Activated gamma-delta T cell treated with Interleukin-2 at 50 U/mL for 16 hours (primary cell): ENCODE results near the gene TMEM69.
"Not testable (repeated sequence)": the region's sequence is repeated elsewhere in the genome, so short reads cannot be mapped to it uniquely, and the experiment has no call there.

Experiments
- DNase-seq: peaks from one replicate; pipeline ENCODE4 v3.0.0-alpha.2; 2020

Gene TMEM69, protein sequence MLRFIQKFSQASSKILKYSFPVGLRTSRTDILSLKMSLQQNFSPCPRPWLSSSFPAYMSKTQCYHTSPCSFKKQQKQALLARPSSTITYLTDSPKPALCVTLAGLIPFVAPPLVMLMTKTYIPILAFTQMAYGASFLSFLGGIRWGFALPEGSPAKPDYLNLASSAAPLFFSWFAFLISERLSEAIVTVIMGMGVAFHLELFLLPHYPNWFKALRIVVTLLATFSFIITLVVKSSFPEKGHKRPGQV

DNA sequence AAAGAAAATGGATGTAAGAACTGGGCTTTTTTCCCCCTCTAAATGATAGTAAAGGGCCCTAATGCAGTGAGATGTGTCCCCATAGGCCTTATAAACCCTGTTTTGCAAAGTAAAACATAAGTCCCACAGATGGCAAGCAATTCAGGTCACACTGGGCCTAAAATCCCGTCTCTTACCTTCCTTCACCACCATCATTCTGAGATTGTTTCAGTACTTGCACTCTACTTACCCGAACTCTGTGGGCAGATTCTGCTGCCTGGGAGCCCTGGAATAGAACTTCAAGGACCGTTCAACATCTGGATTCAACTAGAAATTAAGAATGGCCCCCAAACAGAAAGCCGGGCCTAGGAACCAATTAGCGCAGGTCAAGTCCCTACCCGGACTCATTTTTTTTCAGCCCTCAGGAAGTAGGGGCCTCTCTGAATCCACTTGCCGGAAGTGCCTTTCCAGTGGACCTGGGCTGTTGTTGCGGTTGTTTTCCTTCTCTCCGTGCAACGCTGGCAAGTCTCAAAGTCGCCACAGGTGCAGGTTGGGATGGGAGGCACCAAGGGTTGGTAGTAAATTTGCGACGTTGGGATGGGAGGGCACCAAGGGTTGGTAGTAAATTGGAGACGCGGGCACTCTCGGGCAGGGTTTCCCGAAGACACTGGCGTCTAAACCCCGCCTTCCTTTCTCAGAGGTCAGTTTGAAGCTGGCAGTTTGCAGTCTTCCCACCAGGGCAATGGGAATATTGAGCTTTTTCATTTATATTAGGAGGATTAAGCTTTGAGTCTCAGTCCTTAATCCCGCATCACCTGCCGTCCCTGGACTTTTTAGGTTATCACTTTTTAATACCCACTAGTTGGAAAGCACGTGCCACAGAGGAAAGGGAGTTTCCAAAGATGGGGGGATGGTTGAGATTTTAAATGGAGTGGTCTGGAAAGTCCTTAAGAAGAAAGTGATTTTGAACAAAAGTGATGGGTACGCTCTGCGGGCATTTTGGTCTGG, at the start of gene TMEM69:
TMEM69 (plus strand) TSS at position 428 of the 987 bp plus-strand sequence. CDS start 2,888 bp downstream, outside the sequence.
- DNase-seq = peak; percentile 72

DNA sequence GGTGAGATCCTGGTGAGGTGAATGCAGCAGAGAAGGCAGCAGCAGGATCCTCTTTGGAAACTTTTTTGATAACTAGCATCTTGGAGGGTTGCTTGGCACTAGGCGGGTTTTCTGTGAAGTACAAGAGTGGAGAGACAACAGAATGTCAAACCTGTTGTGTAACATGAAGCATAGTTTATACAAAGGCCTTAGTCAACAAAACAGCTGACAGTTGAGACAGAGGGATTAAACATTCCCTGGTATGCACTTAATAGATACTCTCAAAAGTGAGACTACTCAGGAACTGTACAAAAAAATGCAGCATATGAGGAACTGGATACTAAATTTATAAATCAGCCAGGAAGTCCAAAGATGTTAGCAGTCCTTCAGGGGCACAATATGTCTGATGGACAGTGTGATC, 47.7 kb upstream of the TMEM69 start:
- DNase-seq = no peak

GRCh38 chr1:45643321-45643720, 44.7 kb upstream of the TMEM69 start:
- DNase-seq = no peak

DNA sequence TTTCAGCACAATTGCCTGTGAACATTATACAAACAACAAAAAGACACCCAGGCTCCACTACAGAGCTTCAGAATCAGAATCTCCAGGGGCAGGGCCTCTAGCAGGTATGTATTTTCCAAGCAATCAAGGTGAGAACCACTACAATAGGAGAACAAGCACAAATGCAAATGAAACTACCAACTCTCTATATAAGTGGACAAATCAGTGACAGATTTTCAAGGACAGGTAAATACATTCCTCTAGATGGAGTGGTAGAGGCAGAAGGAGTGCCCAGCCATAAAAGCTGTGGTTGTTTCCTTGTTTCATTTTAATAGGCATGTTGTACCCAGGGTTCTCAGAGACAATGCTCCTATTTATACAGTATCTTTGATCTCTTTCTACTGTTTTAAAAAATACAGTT, 44.0 kb upstream of the TMEM69 start:
- no peak for DNase-seq

- no peak for DNase-seq
Observed at GRCh38 chr1:45644661-45645060, 43.3 kb upstream of the TMEM69 start.

GRCh38 chr1:45647248-45648021, 40.5 kb upstream of the TMEM69 start:
- DNase-seq = no peak

- DNase-seq = no peak
Observed at GRCh38 chr1:45654540-45655280, 33.3 kb upstream of the TMEM69 start.

GRCh38 chr1:45656573-45657226, 31.3 kb upstream of the TMEM69 start:
- DNase-seq = no peak

DNA sequence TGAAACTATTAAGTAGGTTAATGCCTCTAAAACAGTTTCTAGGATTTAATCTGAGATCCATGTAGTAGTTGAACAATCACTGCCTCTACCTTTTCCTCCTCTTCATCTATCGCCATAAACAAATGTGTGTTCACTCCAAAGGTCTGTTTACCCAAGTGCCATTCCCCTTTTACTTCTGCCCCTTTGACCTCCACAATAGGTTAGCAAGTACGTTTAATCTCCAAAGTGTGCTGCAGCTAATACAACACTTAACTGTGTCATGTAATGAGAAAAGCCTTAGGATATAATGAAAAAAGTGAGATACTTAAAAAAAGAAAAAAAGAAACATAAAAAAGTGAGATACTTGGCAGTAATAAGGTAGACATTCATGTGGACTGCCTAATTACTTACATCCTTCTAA, 29.8 kb upstream of the TMEM69 start:
- DNase-seq = no peak

- no peak for DNase-seq
Observed at GRCh38 chr1:45659222-45659621, 28.8 kb upstream of the TMEM69 start.

DNA sequence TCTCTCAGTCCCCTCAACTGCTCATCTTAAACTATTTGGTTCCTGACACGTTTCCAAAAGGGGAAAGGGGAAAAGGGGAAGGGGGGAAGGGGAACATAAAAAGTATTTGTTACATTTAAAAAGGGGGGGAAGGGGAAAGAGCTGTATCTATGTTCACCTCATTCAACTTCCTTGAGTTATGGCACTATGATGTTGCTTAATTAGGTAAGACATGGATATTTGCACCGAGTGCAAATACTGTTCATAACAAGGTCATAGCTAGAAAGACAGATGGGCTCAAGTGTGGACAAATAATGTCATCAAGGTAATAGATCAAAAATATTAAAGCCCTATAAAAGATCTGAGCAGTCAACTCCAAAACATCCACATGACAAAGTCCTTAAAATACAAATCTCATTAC, 27.6 kb upstream of the TMEM69 start:
- no peak for DNase-seq

GRCh38 chr1:45666836-45667235, 21.1 kb upstream of the TMEM69 start:
- no peak for DNase-seq

GRCh38 chr1:45667321-45668111, 20.5 kb upstream of the TMEM69 start:
- DNase-seq = no peak

- DNase-seq = no peak
Observed at GRCh38 chr1:45668526-45668925, 19.5 kb upstream of the TMEM69 start.

- no peak for DNase-seq
Observed at GRCh38 chr1:45669379-45669778, 18.6 kb upstream of the TMEM69 start.

DNA sequence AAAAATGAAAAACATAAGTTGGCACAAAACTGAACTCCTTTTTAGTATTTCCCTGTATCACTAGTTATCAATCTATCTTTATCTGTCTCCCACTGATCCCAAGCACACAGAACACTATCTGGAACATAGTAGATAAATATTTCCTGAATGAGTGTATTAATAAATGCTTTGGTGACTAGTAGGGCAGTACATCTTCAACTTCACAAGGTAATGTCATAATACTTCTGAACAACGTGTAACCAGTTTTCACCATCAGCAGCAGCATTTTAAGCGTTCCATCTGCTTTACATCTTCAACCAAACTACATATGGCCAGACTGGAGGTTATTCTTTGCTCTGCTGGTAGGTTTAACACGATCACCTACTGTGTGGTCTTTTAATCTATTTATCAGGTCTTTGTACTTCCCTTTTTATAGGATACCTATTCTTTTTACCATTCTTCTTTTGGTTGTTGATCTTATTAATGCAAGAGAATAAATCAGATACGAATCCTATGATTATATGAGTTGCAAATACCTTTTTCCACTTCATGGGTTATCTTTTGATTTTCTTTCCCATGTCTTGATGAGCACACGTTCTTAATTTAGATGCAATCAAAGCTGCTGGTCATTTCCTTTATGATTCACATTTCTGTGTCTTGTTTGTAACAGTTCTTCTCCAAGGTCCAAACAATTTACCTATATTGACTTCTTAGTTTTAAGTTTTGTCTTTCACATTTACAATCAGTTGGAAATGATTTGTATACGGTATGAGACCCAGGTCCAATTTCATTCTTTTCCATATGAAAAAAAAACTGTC, 17.9 kb upstream of the TMEM69 start:
- DNase-seq = no peak

DNA sequence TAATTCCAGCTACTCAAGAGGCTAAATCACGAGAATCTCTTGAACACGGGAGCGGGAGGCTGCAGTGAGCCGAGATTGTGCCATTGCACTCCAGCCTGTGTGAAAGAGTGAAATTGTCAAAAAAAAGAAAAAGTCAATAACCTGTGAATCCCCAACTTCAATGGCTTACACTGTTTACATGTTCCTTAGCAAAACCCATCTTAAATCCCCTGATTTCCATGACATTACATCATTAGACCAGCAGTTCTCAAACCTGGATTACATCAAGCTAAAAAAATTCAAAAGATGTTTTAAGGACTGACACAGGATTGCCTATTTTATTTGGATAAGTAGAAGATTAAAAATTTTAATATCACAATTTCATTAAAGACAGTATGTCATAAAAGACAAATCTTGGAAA, 14.0 kb upstream of the TMEM69 start:
- DNase-seq = no peak

GRCh38 chr1:45674478-45674877, 13.5 kb upstream of the TMEM69 start:
- no peak for DNase-seq

DNA sequence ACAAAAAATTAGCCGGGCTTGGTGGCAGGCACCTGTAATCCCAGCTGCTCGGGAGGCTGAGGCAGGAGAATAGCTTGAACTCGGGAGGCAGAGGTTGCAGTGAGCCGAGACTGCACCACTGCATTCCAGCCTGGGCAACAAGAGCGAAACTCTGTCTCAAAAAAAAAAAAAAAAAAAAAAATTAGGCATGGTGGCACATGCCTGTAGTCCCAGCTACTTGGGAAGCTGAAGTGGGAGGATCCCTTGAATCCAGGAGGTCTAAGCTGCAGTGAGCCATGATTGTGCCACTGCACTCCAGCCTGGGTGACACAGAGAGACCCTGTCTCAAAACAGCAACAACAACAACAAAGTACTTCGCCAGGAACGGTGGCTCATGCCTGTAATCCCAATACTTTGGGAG, 11.4 kb upstream of the TMEM69 start:
- DNase-seq = not testable (repeated sequence)

DNA sequence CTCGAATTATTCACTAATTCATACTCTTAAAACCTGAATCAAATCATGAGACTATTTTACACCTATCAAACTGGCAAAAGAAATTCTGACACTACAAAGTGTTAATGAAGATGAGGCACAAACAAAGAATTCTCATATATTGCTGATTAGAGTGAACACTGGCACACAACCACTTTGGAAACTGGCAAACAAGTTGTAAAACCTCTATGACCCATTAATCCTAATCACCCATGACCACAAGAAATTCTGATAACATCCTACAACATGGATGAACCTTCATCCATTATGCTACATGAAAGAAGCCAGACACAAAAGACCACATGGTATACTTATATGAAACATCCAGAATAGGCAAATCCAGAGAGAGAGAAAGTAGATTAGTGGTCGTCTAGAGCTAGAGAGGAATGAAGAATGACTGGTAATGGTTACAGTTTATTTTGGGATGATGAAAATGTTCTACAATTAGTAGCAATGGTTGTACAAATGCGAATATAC, 10.2 kb upstream of the TMEM69 start:
- no peak for DNase-seq
